Activated CD8-positive, alpha-beta T cell treated with anti-CD3 and anti-CD28 coated beads for 36 hours (primary cell): ENCODE results near the gene PSMA4. TPM values are rescaled to one million over a fixed set of nuclear protein-coding genes. Genes with fewer than 3 reads are reported as not detected.

Experiments used
- ATAC-seq: fragments of 200-7000 bp; cut with Tn5 transposase; one replicate; pipeline ENCODE4 v1.10.0; 2021; ENCODE audit warnings: mild to moderate bottlenecking, moderate library complexity
- CTCF ChIA-PET: fragments of 350-600 bp; sonication (Branson Sonifier 250); formaldehyde crosslinking; loops from one replicate; lab custom pipeline; 2021; ENCODE audit warnings: antibody characterized with exemption; lab: Charles Lee
- POLR2A ChIA-PET: fragments of 350-600 bp; sonication (Branson Sonifier 250); formaldehyde crosslinking; loops from one replicate; lab custom pipeline; 2021; ENCODE audit warnings: antibody characterized with exemption; lab: Charles Lee
- DNase-seq: peaks from one replicate; pipeline ENCODE4 v3.0.0-alpha.2; 2020
- H3K27ac Mint-ChIP-seq: one replicate; pipeline ENCODE4 v1.8.0; 2021; ENCODE audit warnings: mild to moderate bottlenecking, mixed read lengths
- H3K27me3 Mint-ChIP-seq: one replicate; pipeline ENCODE4 v1.8.0; 2021; ENCODE audit warnings: mixed read lengths
- H3K36me3 Mint-ChIP-seq: one replicate; pipeline ENCODE4 v1.8.0; 2021; ENCODE audit warnings: low read depth, mixed read lengths
- H3K4me1 Mint-ChIP-seq: one replicate; pipeline ENCODE4 v1.8.0; 2021; ENCODE audit warnings: low read depth, mixed read lengths
- H3K4me3 Mint-ChIP-seq: one replicate; pipeline ENCODE4 v1.8.0; 2021; ENCODE audit warnings: mild to moderate bottlenecking, moderate library complexity, mixed read lengths
- H3K9me3 Mint-ChIP-seq: one replicate; pipeline ENCODE4 v1.8.0; 2021; ENCODE audit warnings: mixed read lengths
- CTCF ChIP-seq: fragments of 200-600 bp; IDR thresholded peaks from one replicate; pipeline ENCODE4 v1.8.0; 2022; ENCODE audit warnings: antibody characterized with exemption, mild to moderate bottlenecking
- intact Hi-C: fragments of 100-400 bp; cut with micrococcal nuclease; formaldehyde crosslinking; loops from one replicate; pipeline ENCODE4 v1.10.0; 2022
- total RNA-seq, 2 experiments: library from RNA; stranded (reverse); gene quantifications; one replicate each; pipeline ENCODE4 v1.2.3, GENCODE V29; 2021

PSMA4 gene
- total RNA-seq, 2 experiments from 2014 or later, result 256 to 257 TPM

GRCh38 chr15:78524230-78524629, 16.0 kb upstream of the PSMA4 start:
- no peaks in the 10 kb centered on the region for H3K36me3 Mint-ChIP-seq
- H3K4me3 Mint-ChIP-seq, result no peak overlapping the region
- DNase-seq (no peak), ATAC-seq (no peak)
- ChIA-PET CTCF (no interaction called here), POLR2A (no interaction called here)
- no peak overlapping the region for H3K27ac Mint-ChIP-seq
- H3K27me3 Mint-ChIP-seq, result no peaks in the 10 kb centered on the region
- no peaks in the 10 kb centered on the region for H3K4me1 Mint-ChIP-seq
- intact Hi-C loops, result no loop called here
- H3K9me3 Mint-ChIP-seq, result no peaks in the 10 kb centered on the region
- no peak for TF ChIP-seq CTCF

- no peaks in the 10 kb centered on the region for H3K9me3 Mint-ChIP-seq
- H3K27ac Mint-ChIP-seq, result no peak overlapping the region
- TF ChIP-seq CTCF, result no peak
- no peak for ATAC-seq
- H3K27me3 Mint-ChIP-seq, result no peaks in the 10 kb centered on the region
- ChIA-PET POLR2A (no interaction called here), CTCF (no interaction called here)
- no peak for DNase-seq
- intact Hi-C loops, result no loop called here
- no peaks in the 10 kb centered on the region for H3K36me3 Mint-ChIP-seq
- H3K4me3 Mint-ChIP-seq, result no peak overlapping the region
- H3K4me1 Mint-ChIP-seq, result no peaks in the 10 kb centered on the region
These were observed 12.9 kb upstream of the PSMA4 start for GRCh38 chr15:78527325-78527724.

GRCh38 chr15:78533331-78533730, 6.9 kb upstream of the PSMA4 start:
- H3K36me3 Mint-ChIP-seq, result no peaks in the 10 kb centered on the region

GRCh38 chr15:78536134-78536533, 4.1 kb upstream of the PSMA4 start:
- ChIA-PET POLR2A (interaction anchor here (0.6 kb wide), 2 partner anchors 25 to 132 kb away, joined by 3 read pairs; no protein-coding TSS in a partner anchor), CTCF (interaction anchor here (1.3 to 1.4 kb wide), 2 partner anchors 14 to 113 kb away, joined by 3 read pairs; no protein-coding TSS in a partner anchor)
- Mint-ChIP-seq H3K9me3 (no peaks in the 10 kb centered on the region), H3K27ac (no peak overlapping the region), H3K36me3 (peaks cover 8% of the 10 kb centered on the region), H3K4me3 (no peak overlapping the region), H3K4me1 (peaks cover 2% of the 10 kb centered on the region), H3K27me3 (no peaks in the 10 kb centered on the region)
- intact Hi-C loops, result no loop called here
- DNase-seq (no peak), ATAC-seq (no peak)
- no peak for TF ChIP-seq CTCF

More at GRCh38 chr15:78533331-78533730, 6.9 kb upstream of the PSMA4 start:
- no peaks in the 10 kb centered on the region for H3K9me3 Mint-ChIP-seq
- intact Hi-C loops, result no loop called here
- CTCF ChIA-PET, result interaction anchor here (0.6 kb wide), 1 partner anchor 293 kb away, joined by 3 read pairs; no protein-coding TSS in a partner anchor
- no peak for ATAC-seq
- no peak overlapping the region for H3K27ac Mint-ChIP-seq
- H3K27me3 Mint-ChIP-seq, result no peaks in the 10 kb centered on the region
- H3K4me1 Mint-ChIP-seq, result no peaks in the 10 kb centered on the region
- DNase-seq, result no peak
- TF ChIP-seq CTCF, result no peak
- POLR2A ChIA-PET, result no interaction called here
- H3K4me3 Mint-ChIP-seq, result no peak overlapping the region

- no peak for DNase-seq
- Mint-ChIP-seq H3K27me3 (no peaks in the 10 kb centered on the region), H3K27ac (no peak overlapping the region), H3K9me3 (no peaks in the 10 kb centered on the region), H3K36me3 (peaks cover 19% of the 10 kb centered on the region), H3K4me3 (no peak overlapping the region), H3K4me1 (peaks cover 7% of the 10 kb centered on the region)
- ChIA-PET CTCF (no interaction called here), POLR2A (no interaction called here)
- TF ChIP-seq CTCF, result no peak
- intact Hi-C loops, result no loop called here
- ATAC-seq, result no peak
These were observed 2.9 kb upstream of the PSMA4 start for GRCh38 chr15:78537266-78537905.
